Measurements from ENCODE around the gene MICU1. TPM values are rescaled to one million over a fixed set of nuclear protein-coding genes. Genes with fewer than 3 reads are reported as not detected.
"Not testable (repeated sequence)": the region's sequence is repeated elsewhere in the genome, so short reads cannot be mapped to it uniquely, and the experiment has no call there.

MICU1 gene
- 41.0 TPM for total RNA-seq
- long read RNA-seq, transcript MICU1-201 (12 exons, 2,383 nt), result major isoform, 59 of 71 reads
- long read RNA-seq, partial matches to known transcripts, result 2 of 71 reads
- long read RNA-seq, other reads (novel, unspliced or antisense), result 10 of 71 reads

DNA sequence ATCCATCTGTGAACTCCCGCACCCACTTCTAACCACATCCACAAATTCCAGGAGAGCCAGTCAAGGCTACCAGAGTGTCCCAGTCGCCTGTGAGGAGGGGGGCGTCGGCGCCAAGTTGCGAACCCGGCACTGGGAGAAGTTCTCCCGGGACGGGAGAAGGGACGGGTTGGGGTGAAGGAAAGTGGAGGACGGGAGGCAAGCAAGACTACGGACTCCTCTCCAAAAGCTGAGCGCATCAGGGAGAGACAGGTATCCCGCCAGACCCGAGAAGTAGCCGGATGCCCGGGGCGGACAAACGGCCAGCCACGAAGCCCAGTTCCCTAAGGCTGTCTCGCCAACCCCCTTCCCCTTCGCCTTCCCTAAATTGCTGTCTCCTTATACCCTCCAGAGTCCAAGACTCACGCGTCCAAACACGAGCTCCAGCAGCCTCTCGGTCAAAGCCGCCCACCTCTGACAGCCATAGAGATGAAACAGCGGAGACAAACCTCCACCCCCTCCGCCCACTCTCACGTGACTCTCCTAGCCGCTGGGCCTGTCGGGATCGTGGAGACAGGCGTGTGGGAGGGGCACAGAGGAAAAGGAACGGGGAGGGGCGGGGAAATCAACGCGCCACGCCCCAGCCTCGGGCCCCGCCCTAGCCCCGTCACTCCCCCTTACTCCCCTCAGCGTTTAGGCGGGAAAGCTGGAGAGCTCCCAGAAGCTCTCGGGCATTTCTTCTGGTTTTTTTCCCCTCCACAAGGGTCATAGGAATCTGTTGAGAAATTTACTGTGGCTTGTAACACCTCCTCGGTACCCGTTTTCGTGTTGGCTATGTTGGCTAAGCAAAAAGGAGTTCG lies at the start of gene MICU1:
MICU1 (minus strand) TSS at position 472 of the 836 bp plus-strand sequence. CDS start 59,286 bp downstream, outside the sequence.
- intact Hi-C loops (cut with DNase I), result no loop called here

GRCh38 chr10:72674174-72674573 lies 48.3 kb upstream of the MICU1 start:
- not testable (repeated sequence) for ATAC-seq (ENCODE audit: poor library complexity); DNase-seq

More for the DNA sequence above, at the start of gene MICU1:
- ATAC-seq (ENCODE audit: poor library complexity), result peak; percentile 100
- DNase-seq, result peak; percentile 96

GRCh38 chr10:72673280-72673679 lies 47.4 kb upstream of the MICU1 start:
- intact Hi-C loops (cut with DNase I), result no loop called here
- ATAC-seq (ENCODE audit: poor library complexity) (no peak), DNase-seq (no peak)

More at GRCh38 chr10:72674174-72674573, 48.3 kb upstream of the MICU1 start:
- intact Hi-C loops (cut with DNase I), result not testable (repeated sequence)

DNA sequence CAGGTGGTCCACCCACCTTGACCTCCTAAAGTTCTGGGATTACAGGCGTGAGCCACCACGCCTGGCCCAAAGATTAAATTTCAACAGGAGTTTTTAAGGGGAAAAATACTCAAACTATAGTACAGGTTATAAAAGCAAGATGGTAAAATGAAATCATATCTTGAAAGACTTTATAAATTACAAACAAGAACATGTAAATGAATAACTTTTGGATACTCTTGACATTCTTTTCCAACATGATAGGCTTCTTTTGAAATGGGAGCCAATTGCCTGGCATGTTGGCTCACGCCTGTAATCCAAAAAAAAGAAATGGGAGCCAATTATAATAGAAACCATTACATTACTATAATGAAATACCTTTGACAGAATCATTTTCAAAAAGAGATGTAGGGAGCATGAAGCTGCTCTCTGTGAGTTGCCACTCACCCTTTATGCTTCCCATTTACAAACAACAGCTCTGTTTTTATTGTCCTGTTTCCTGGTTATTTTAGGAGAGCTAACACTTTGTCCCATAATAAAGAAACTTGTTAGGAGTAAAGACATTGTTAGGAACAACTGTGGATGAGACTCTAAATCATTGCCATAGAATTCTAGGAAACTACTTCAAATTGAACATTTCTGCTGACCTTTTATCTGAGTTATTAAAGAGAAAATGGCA lies 41.5 kb upstream of the MICU1 start:
- no peak for ATAC-seq (ENCODE audit: poor library complexity)
- intact Hi-C loops (cut with DNase I), result no loop called here
- DNase-seq, result no peak

GRCh38 chr10:72665925-72666324 lies 40.0 kb upstream of the MICU1 start:
- intact Hi-C loops (cut with DNase I), result no loop called here
- ATAC-seq (ENCODE audit: poor library complexity) (no peak), DNase-seq (no peak)

- ATAC-seq (ENCODE audit: poor library complexity), result no peak
- no peak for DNase-seq
- intact Hi-C loops (cut with DNase I), result no loop called here
These were observed 38.1 kb upstream of the MICU1 start for GRCh38 chr10:72663971-72664370.

- ATAC-seq (ENCODE audit: poor library complexity) (no peak), DNase-seq (no peak)
- intact Hi-C loops (cut with DNase I), result no loop called here
These were observed 35.6 kb upstream of the MICU1 start for GRCh38 chr10:72661431-72661830.

DNA sequence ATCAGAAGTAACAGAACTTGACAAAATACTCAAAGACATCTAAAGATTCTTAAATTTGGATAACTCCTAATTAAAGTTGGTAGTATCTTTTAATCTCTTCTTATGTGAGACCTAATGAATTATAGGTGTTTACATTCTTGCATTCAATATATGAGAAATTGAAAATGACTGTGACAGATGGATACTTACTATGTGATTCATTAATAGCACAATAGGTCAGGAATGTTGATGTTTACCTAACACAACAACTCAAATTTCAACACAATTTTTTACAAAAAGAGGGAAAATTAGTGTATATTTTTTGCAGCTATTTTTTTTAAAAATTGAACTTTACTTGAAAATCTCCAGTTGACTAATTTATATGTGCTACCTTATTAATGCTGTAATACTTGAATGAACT lies 34.3 kb upstream of the MICU1 start:
- no peak for ATAC-seq (ENCODE audit: poor library complexity)
- DNase-seq, result no peak
- intact Hi-C loops (cut with DNase I), result no loop called here

- intact Hi-C loops (cut with DNase I), result no loop called here
- no peak for DNase-seq
- no peak for ATAC-seq (ENCODE audit: poor library complexity)
These were observed 33.8 kb upstream of the MICU1 start for GRCh38 chr10:72659694-72660093.

GRCh38 chr10:72658696-72659400 lies 33.0 kb upstream of the MICU1 start:
- no peak for DNase-seq
- intact Hi-C loops (cut with DNase I), result no loop called here
- no peak for ATAC-seq (ENCODE audit: poor library complexity)

DNA sequence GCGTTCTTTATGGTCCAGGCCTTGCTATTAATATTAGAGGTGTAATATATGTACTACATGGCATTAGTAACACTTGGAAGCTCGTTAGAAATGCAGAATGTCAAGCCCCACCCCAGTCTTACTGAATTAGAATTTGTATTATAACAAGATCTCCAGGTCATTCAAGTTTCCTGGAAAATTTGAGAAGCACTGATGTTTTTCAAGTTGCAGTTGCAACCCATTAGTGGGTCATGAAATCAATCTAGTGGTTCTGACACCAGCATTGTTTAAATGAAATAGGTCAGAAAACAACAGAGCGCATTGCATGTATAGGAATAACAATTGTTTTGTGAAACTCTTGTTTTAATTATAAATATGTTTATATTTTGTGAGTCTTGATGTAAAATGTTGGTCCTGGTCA lies 28.8 kb upstream of the MICU1 start:
- intact Hi-C loops (cut with DNase I), result no loop called here
- DNase-seq, result no peak
- ATAC-seq (ENCODE audit: poor library complexity), result no peak

- DNase-seq, result no peak
- intact Hi-C loops (cut with DNase I), result no loop called here
- no peak for ATAC-seq (ENCODE audit: poor library complexity)
These were observed 27.7 kb upstream of the MICU1 start for GRCh38 chr10:72653383-72654096.

GRCh38 chr10:72649291-72649690 lies 23.4 kb upstream of the MICU1 start:
- DNase-seq, result no peak
- intact Hi-C loops (cut with DNase I), result no loop called here
- no peak for ATAC-seq (ENCODE audit: poor library complexity)

GRCh38 chr10:72648301-72648700 lies 22.4 kb upstream of the MICU1 start:
- intact Hi-C loops (cut with DNase I), result no loop called here
- ATAC-seq (ENCODE audit: poor library complexity), result no peak
- no peak for DNase-seq

DNA sequence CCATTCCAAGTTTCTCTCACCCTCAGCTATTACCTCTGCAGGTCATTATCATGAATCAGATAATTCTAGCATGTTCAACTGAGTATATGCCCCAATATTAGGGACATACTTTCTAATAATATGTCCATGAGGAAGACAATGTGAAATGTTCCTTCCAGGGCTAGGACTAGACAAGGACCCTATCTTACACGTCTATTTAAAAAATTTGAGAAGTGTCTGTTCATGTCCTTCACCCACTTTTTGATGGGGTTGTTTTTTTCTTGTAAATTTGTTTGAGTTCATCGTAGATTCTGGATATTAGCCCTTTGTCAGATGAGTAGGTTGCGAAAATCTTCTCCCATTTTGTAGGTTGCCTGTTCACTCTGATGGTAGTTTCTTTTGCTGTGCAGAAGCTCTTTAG lies 21.1 kb upstream of the MICU1 start:
- intact Hi-C loops (cut with DNase I); DNase-seq; ATAC-seq (ENCODE audit: poor library complexity): not testable (repeated sequence)

GRCh38 chr10:72645263-72645858 lies 19.5 kb upstream of the MICU1 start:
- ATAC-seq (ENCODE audit: poor library complexity) (no peak), DNase-seq (no peak)
- intact Hi-C loops (cut with DNase I), result no loop called here

GRCh38 chr10:72642318-72642717 lies 16.4 kb upstream of the MICU1 start:
- DNase-seq (no peak), ATAC-seq (ENCODE audit: poor library complexity) (no peak)
- intact Hi-C loops (cut with DNase I), result no loop called here

DNA sequence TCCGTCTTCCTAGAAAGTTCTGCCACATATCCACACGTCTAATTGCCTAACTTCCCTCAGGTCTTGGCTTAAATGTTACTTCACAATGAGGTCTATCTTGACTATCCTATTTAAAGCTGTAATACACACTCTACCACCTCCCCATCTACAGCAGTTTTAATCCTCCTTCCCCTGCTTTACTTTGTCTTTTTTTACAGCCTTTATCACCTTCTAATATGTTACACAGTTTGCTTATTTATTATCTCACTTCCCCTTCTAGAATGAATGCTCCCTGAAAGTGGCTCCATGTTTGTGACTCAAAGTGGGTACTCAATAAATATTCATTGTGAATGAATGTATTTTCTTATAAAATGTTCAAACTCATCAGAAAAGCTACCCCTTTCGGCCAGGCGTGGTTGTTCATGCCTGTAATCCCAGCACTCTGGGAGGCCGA lies 13.6 kb upstream of the MICU1 start:
- ATAC-seq (ENCODE audit: poor library complexity), result no peak
- no peak for DNase-seq
- intact Hi-C loops (cut with DNase I), result no loop called here

Data from Right ventricle myocardium superior (tissue), 1 donor.